ENCODE results near the gene C5.

GRCh38 chr9:120909904-120910303 lies 140.2 kb downstream of the C5 start:
- TF ChIP-seq POLR2A (IDR thresholded peaks at IDR 0.05) (no peak), CTCF (IDR thresholded peaks at IDR 0.05) (no peak)
